Measurements from ENCODE around the gene FBXL17. TPM values are rescaled to one million over a fixed set of nuclear protein-coding genes. Genes with fewer than 3 reads are reported as not detected.

FBXL17 gene
- total and polyA plus RNA-seq, 2 of the 4 experiments (the other 2 are of a cell fraction): 3.9 to 8.1 TPM

GRCh38 chr5:108060340-108060739 is 321.6 kb downstream of the FBXL17 start:
- H3K4ac ChIP-seq (ENCODE audit: low read depth, low read length): no peak overlapping the region
- intact Hi-C loops (cut with micrococcal nuclease) (no loop called here), dilution Hi-C loops (cut with HindIII; ENCODE audit: low sequenced_read_pairs, unreplicated experiment) (no loop called here), in situ Hi-C loops (cut with MboI; ENCODE audit: low sequenced_read_pairs) (no loop called here)
- H4K91ac ChIP-seq (ENCODE audit: insufficient read depth, low read depth, low read length): no peak overlapping the region
- H3K79me1 ChIP-seq (ENCODE audit: low read depth in 1 of 2, low read length in 2 of 2): no peaks in the 10 kb centered on the region
- no peak overlapping the region for H3K9ac ChIP-seq (ENCODE audit: low read depth, low read length)
- H3K56ac ChIP-seq (ENCODE audit: extremely low read depth, insufficient read depth, low read length): no peak overlapping the region
- no peak for DNase-seq
- no peaks in the 10 kb centered on the region for H3K4me1 ChIP-seq (ENCODE audit: control insufficient read depth, insufficient read depth, low read length)
- no peaks in the 10 kb centered on the region for H3K9me3 ChIP-seq (ENCODE audit: control insufficient read depth, insufficient read depth, low read length)
- H2BK120ac ChIP-seq (ENCODE audit: low read depth, low read length): no peak overlapping the region
- H4K5ac ChIP-seq (ENCODE audit: low read depth, low read length): no peak overlapping the region
- TF ChIP-seq CTCF (conservative IDR thresholded peaks at IDR 0.05; ENCODE audit: low read depth, low read length): no peak
- no peak for TF ChIP-seq RAD21 (IDR thresholded peaks at IDR 0.05; ENCODE audit: low read length)
- no peak for TF ChIP-seq BHLHE40 (IDR thresholded peaks at IDR 0.05; ENCODE audit: low read depth, low read length)
- no peak for TF ChIP-seq SMC3 (IDR thresholded peaks at IDR 0.05; ENCODE audit: low read depth, low read length)
- TF ChIP-seq POLR2A (IDR thresholded peaks at IDR 0.05; ENCODE audit: low read depth, low read length): no peak
- TF ChIP-seq NFE2L2 (IDR thresholded peaks at IDR 0.05; ENCODE audit: low read depth, low read length): no peak
- no peak for TF ChIP-seq MAFK (IDR thresholded peaks at IDR 0.05; ENCODE audit: low read depth, low read length)
- TF ChIP-seq CEBPB (IDR thresholded peaks at IDR 0.05; ENCODE audit: low read depth, low read length): no peak
- no peak for TF ChIP-seq RCOR1 (IDR thresholded peaks at IDR 0.05; ENCODE audit: insufficient replicate concordance, low read length)
- no peak for TF ChIP-seq CHD1 (IDR thresholded peaks at IDR 0.05; ENCODE audit: low read depth, low read length)
- no peak for TF ChIP-seq RFX5 (IDR thresholded peaks at IDR 0.05; ENCODE audit: low read depth, low read length)
- no peak for TF ChIP-seq MXI1 (IDR thresholded peaks at IDR 0.05; ENCODE audit: borderline replicate concordance, low read depth, low read length)
- no peak overlapping the region for H2AFZ ChIP-seq (replicated peaks; ENCODE audit: low read length, poor library complexity)
- no peak overlapping the region for H3K27ac ChIP-seq (ENCODE audit: insufficient read depth, low read length)
- CTCF ChIA-PET: no interaction called here
- H3K9me1 ChIP-seq (ENCODE audit: insufficient read depth, low read length): no peaks in the 10 kb centered on the region
- H2AK5ac ChIP-seq (ENCODE audit: low read depth, low read length): no peak overlapping the region
- no peaks in the 10 kb centered on the region for H3K27me3 ChIP-seq (ENCODE audit: control insufficient read depth, insufficient read depth, low read length)
- BruUV-seq (replicated peaks): no TSS peak
- H4K20me1 ChIP-seq (ENCODE audit: insufficient read depth, low read length): no peaks in the 10 kb centered on the region
- no peak overlapping the region for H2BK5ac ChIP-seq (ENCODE audit: low read depth, low read length, poor library complexity, severe bottlenecking)
- H2BK15ac ChIP-seq (ENCODE audit: low read depth, low read length): no peak overlapping the region
- H3K18ac ChIP-seq (ENCODE audit: low read depth, low read length): no peak overlapping the region
- H3K4me2 ChIP-seq (ENCODE audit: low read depth, low read length): no peak overlapping the region
- H3K4me3 ChIP-seq (ENCODE audit: insufficient read depth, low read depth, low read length): no peak overlapping the region
- H2BK20ac ChIP-seq (ENCODE audit: low read depth, low read length): no peak overlapping the region
- no peak for ATAC-seq (ENCODE audit: low read depth)
- H2AK9ac ChIP-seq (replicated peaks; ENCODE audit: low read depth, low read length, poor library complexity): no peak overlapping the region
- no peak overlapping the region for H3K14ac ChIP-seq (replicated peaks; ENCODE audit: low read depth, low read length)
- no peaks in the 10 kb centered on the region for H3K36me3 ChIP-seq (ENCODE audit: control insufficient read depth, insufficient read depth, low read length)
- no peak overlapping the region for H4K8ac ChIP-seq (ENCODE audit: low read depth in 2 of 2, low read length in 2 of 2)
- H3K23ac ChIP-seq (ENCODE audit: low read depth, low read length): no peak overlapping the region
- POLR2A ChIA-PET (ENCODE audit: unreplicated experiment): no interaction called here

Data from IMR-90 (cell line).